Fibroblast of peridontal ligament (primary cell): ENCODE data around the gene RNF213.
A peak's percentile ranks its signal among the peaks of the same experiment; 100 is the strongest.

Experiments
- DNase-seq: peaks from one replicate; pipeline ENCODE4 v3.0.0-alpha.2; 2010; ENCODE audit errors: extremely low read depth

RNF213 gene

DNA sequence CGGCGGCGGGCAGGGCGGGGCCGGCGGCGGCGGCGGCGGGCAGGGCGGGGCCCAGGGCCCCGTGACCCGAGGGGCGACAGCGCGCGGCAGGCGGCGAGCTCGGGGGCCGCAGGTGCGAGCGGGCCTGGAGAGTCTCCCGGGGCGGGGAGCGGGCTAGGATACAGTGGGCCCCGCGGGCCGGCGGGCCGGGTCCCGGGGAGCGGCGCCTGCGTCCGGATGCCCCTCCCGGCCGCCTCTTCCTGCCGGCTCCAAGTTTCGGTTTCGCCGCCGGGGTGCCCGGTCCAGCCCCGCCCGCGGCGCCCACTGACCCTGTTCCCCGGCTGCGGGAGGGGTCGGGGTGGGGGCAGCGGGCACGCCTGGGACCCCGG is at the start of gene RNF213:
TSS of gene RNF213 (plus strand) at position 62 of the 368 bp plus-strand sequence. CDS start 2,830 bp downstream, outside the sequence.
- no peak for DNase-seq

DNA sequence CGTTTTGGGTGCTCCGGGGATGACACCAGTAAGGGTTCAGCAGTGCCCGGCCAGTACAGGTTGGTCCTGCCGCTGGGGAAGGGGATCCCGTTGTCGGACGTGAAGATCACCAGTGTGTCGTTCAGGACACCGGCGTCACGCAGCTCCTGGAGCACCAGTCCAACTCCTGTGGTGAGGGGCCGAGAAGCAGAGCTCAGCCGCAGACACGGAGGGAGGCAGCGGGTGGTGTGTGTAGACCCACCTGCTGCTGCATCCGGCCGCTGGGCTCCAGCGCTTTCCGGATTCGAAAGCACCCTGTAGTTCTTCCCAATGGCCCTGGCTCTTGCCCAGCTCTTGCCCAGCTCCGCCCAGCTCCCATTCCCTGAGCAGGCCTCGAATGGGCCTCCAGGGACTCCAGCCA is 48.5 kb upstream of the RNF213 start:
- no peak for DNase-seq

DNA sequence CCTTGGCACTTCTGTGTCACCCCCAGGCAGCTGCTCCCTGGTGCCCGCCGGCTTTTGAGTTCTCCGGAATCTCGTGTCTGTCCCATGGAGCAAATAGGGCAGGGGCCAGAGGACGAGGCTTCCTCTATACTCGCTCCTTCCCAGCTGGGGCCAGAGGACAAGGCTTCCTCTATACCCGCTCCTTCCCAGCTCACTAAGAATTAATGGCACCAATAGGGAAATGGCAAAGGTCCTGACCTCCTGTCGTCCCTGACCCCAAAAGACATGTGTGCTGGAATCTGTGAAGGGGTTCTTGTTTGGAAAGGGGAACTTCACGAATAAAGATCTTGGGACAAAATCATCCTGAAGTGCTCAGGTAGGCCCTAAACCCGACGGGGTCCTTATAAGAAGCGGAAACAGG is 48.1 kb upstream of the RNF213 start:
- DNase-seq, result no peak

DNA sequence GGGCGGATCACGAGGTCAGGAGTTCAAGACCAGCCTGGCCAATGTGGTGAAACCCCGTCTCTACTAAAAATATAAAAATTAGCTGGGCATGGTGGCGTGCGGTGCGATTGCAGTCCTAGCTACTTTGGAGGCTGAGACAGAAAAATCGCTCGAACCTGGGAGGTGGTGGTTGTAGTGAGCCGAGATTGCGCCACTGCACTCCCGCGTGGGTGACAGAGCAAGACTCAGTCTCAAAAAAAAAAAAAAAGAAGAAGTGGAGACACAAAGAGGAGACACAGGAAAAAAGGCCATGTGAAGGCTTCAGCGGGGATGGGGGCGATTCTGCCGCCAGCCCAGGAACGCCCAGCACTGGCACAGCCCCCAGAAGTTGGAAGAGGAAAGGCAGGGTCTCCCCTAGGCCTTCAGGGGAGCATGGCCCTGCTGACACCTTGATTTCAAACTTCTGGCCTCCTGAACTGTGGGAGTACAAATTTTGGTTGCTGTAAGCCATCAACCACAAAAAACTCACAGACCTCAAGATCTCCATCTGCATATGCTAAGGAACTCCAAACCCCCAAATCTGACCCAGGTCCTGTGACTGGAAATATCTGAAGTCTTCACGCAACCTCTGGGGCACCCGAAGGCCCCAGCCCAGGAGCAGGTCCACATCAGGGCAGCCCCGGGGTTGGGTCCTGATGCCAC is 47.5 kb upstream of the RNF213 start:
- no peak for DNase-seq

DNA sequence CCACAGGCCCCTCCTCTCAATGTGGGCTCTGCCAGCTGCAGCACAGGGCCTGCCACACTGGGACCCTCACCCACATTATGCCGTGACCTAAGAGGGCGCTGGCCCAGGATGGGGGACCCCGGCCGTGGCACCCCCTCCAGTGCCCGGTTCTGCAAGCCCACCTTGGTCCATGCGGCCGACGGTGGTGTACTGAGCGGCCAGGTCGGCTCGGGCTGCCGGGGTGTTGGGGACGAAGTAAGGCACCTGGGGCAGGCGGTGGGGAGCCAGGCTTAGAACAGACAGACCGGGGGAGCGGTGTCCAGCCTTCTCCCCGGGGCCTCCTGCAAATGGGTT is 47.0 kb upstream of the RNF213 start:
- DNase-seq, result no peak

DNA sequence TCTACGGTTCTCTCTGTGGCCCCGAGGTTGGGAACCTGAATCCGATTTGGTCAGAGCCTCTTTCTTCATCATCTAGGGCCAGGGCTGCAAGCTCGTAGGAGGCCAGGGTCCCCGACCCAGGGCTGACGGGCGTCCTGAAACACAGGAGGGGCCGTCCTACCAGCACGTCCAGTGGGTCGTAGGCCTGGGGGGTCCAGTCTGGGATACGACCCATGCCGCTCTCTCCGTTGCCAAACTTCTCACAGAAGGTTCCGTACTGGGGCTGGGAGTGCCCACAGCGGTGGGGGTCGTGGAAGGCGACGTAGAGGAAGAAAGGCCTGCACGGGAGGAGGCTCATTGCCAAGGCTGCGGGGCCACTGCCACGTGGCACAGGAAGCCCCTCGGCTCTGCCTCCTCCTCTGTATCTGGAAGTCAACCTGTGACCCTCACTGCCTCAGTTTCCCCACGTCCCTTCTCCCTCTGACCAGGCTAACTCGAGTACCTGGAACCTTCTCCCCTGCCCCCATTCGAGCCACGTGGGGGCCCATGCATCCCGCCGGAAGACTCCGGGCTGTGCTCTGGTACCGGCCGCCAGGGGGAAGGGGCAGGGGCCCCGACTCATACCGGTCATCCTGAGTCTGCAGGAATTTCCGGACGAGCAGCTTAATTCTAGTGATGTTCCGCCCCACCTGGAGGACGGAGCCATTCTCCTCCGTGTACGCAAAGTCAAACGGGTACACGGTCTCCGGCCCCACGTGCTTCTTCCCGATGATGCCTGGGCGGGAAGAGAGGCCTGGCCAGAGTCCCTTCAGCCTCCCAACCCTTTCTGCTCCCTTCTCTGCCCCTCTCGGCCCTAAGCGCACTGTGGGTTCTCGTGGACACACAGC is 46.4 kb upstream of the RNF213 start:
- no peak for DNase-seq

GRCh38 chr17:80214878-80215210 is 45.8 kb upstream of the RNF213 start:
- no peak for DNase-seq

DNA sequence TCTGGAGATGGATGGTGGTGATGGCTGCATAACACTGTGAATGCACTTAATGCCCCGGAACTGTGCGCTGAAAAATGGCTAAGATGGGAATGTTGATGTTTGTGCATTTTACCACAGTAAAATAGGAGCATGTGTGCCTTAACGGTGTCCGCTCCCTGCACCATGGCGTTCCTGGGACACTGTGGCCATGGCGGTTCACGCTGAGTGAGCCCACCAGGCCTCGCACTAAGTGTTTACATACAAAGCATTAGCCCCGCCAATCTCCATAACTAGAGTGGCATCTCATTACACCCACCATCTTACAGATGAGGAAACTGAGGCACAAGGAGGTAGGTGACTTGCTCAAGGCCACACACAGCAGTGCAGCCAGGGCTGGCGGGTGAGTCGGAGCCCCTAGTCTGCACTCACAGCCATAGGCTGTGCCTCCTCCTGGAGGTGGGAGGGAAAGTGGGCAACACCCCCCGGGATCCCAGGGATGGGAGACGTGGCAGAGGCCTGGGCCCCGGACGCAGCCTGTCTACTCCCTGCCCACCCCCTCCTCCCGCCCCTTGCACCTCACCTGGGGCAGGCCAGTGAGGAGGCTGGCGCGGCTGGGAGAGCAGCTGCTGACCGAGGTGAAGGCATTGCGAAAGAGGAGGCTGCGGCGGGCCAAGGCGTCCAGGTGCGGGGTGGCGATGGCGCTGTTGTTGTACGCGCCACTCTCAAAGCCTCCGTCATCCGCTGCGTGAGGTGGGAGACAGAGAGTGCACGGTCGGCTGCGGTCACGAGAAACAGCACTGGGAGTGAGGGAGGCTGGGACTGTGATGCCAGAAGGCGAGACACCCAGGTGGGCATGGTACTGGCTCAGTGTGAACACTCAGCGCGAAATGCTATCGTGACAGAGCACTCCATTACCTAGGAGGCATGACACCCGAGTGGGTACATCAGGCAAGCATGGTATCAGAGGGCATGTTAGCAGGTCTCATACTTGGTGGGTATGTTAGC is 43.9 kb upstream of the RNF213 start:
- DNase-seq, result no peak

- no peak for DNase-seq
Observed at GRCh38 chr17:80217703-80218362, 42.8 kb upstream of the RNF213 start.

DNA sequence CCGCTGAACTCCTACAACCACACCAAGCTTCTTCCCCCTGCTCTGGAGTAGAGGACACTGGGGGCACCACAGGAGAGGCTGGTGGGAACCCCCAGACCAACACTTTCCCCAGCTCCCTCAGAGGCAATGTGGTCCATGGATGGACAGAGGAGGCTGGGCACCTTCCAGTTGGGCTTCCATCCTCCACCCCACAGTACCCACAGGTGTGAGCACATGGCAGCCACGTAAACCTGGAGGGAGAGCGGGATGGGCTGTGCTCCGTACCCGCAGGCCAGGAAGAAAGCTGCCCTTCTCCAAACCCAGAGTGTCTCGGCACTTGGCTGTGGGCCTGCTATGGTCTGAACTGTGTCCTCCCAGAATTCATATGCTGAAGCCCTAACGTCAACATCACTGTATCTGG is 42.3 kb upstream of the RNF213 start:
- no peak for DNase-seq

GRCh38 chr17:80219013-80219762 is 41.5 kb upstream of the RNF213 start:
- DNase-seq, result peak; percentile 87

DNA sequence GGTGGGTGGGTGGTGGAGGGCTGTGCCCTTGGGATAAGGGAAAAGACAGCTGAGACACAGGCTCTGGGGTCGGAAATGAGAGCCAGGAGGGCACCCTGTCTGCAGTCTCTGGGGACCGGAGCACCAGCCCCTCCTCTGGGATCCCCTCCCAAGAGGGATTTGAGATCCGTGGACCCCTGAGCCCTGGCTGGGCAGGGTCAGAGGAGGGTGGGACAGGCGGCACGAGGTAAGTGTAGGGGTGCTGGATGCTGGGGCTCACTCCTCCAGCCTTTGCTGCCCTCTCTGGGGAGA is 40.9 kb upstream of the RNF213 start:
- DNase-seq, result no peak

DNA sequence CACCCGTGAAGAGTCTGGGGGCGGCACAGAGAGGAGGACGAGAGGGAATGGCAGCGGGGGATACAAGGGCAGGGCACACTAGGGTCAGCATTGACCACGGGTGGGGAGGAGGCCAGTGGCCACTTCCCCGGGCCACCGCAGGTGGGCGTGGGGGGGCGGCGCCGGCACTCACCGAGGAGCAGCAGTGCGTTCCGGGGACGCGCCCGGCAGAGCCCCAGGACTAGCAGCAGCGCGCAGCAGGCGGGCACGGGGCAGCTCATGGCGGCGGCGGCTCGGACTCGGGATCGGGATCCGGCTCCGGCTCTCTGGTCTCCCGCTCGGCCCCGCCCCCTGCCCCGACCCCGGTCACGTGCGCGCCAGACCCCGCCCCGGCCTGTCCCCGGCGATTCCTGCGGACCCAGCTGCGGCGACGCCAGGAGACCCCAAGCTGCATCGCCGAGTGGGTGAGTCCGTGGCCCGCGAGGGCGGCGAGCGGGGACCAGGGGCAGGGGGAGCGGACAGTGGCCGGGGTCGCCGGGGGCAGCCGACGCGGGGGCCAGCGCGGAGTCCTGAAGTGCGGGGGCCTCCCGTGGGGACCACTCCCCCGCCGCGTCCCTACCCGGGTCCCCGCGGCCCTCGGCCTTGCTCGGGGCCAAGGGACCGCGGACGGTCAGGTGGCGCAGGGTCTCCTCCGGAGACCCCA is 40.5 kb upstream of the RNF213 start, which contains the start of the genes SGSH and SLC26A11:
TSS of gene SGSH (minus strand) at position 280 of the 682 bp plus-strand sequence. CDS start at position 260, 20 bp downstream.
TSS of gene SLC26A11 (plus strand) at position 374 of the 682 bp plus-strand sequence. CDS start 1,134 bp downstream, outside the sequence.
- peak; percentile 32 for DNase-seq

- peak; percentile 8 for DNase-seq
Observed at GRCh38 chr17:80220736-80221215, 39.9 kb upstream of the RNF213 start.

GRCh38 chr17:80221351-80222105 is 39.1 kb upstream of the RNF213 start:
- DNase-seq, result no peak

DNA sequence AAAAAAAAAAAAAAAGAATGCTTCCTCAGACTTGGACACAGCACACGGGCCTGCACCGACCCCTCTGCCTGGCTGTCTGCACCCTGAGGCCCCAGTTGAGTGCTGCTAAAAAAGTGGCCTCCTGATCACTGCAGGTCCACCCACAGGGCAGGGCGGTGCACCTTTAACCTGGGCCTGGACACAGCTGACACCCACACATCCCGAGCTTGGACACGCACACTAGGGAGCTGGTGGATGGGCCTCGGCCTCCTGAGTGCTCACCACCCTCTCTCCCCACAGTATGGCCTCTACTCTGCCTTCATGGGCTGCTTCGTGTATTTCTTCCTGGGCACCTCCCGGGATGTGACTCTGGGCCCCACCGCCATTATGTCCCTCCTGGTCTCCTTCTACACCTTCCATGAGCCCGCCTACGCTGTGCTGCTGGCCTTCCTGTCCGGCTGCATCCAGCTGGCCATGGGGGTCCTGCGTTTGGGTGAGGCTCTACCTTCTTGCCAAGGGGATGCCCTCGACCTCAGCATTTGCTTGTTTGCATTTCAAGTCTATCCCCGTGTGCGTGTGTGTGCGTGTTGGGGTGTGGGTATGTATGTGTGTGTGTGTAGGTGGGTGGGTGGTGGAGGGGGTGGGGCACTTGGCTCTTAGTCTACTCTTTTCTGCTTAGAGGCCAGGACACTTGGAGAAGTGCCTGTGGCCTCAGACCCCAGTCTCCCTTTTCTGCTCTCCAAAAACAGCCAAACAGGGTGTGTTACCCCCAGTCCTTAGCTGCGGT is 38.1 kb upstream of the RNF213 start:
- no peak for DNase-seq

DNA sequence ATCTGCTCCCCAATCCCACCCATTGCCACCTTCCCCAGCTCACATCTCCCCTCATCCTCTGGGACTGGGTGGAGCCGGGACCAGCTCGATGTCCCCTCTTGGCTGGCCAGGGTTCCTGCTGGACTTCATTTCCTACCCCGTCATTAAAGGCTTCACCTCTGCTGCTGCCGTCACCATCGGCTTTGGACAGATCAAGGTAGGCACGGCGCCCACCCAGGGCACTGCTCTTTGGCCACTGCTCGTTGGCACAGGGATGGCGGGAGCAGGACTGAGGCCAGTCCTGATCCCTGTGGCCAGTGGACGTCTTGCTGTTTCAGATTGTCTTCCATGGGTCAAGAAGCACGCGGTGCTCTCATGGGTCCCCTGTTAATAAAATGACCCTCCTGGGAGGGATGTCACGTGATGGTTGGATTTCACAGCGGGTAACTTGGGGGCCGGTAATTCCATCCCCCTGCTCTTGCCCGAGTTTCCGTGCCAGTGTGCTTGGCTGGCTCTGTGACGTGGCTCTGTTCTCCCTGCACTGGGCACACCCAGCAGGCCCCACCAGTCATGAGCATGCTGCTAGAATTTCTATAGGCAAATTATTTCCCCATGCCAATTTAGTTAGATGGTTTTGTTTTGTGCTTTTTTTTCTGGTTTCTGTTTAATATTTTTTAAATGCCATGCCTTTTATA is 37.4 kb upstream of the RNF213 start:
- DNase-seq, result no peak

GRCh38 chr17:80223838-80224497 is 36.7 kb upstream of the RNF213 start:
- no peak for DNase-seq
